Neural progenitor cell (in vitro differentiated cells): ENCODE data around the gene ETV6.

Experiments
- EZH2 ChIP-seq: fragments of 200-600 bp; sonication (generic); IDR thresholded peaks from 2 replicates; pipeline ENCODE4 v1.6.1; 2017; ENCODE audit warnings: antibody characterized with exemption, mild to moderate bottlenecking, moderate library complexity
- EZH2phosphoT487 ChIP-seq: fragments of 200-600 bp; sonication (generic); IDR thresholded peaks from 2 replicates; pipeline ENCODE4 v1.6.1; 2017; ENCODE audit warnings: antibody characterized with exemption
- TF ChIP-seq, protein P1 (sequence below): fragments of 200-600 bp; sonication (generic); IDR thresholded peaks from 2 replicates; pipeline ENCODE4 v1.5.1; 2017; ENCODE audit warnings: antibody characterized with exemption, mild to moderate bottlenecking

DNA sequence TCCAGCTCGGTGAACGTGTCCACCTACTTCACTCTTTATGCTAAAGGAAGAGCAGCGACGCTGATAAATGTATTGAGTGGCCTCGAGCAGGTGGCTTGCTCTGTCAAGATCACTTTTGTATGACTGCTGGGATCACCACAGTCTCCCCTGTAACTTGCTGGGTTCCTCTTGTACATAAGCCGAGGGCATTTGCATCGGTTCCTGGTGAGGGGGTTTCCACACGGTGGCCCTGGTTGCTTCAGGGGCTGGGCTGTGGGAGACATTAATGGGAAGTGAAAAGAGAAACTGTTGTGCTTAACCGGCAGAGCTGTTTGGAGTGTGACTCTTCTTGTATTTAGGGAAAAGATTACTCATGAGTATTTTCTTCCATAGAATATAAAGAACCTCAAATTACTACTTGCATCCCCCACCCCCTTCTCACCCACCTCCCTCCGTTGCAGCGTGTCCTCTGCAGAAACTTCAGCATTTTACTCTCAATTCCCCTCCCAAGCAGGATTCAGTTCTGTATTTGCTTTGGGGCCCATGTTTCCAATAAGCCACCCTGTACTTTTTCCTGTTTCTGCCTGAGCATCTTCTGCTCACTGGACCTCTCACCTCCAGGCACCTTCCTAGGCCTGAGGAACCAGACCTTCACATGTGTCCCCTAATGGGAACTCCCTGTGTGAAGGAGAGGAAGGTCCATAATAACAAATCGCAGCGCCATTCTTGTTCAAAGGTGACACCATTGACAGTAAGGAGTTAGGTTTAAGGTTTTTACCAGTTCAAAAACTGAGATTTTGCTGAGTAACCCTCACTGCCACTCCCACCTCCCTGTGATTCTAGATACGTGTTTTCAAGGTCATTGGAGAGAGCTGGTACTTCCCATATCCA is 187.0 kb downstream of the ETV6 start:
- TF ChIP-seq, protein P1, sequence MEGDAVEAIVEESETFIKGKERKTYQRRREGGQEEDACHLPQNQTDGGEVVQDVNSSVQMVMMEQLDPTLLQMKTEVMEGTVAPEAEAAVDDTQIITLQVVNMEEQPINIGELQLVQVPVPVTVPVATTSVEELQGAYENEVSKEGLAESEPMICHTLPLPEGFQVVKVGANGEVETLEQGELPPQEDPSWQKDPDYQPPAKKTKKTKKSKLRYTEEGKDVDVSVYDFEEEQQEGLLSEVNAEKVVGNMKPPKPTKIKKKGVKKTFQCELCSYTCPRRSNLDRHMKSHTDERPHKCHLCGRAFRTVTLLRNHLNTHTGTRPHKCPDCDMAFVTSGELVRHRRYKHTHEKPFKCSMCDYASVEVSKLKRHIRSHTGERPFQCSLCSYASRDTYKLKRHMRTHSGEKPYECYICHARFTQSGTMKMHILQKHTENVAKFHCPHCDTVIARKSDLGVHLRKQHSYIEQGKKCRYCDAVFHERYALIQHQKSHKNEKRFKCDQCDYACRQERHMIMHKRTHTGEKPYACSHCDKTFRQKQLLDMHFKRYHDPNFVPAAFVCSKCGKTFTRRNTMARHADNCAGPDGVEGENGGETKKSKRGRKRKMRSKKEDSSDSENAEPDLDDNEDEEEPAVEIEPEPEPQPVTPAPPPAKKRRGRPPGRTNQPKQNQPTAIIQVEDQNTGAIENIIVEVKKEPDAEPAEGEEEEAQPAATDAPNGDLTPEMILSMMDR = no peak
- TF ChIP-seq EZH2 = no peak
- TF ChIP-seq EZH2phosphoT487 = no peak
